ENCODE measurements around the gene PPP1R9B.

The PPP1R9B gene

GRCh38 chr17:50172936-50173334, 22.5 kb upstream of the PPP1R9B start:
- no peak for DNase-seq

- DNase-seq, result no peak
Measured at GRCh38 chr17:50172130-50172529, 21.7 kb upstream of the PPP1R9B start.

GRCh38 chr17:50171371-50172071, 21.0 kb upstream of the PPP1R9B start:
- DNase-seq, result no peak

- no peak for DNase-seq
Measured at GRCh38 chr17:50170662-50171370, 20.3 kb upstream of the PPP1R9B start.

- no peak for DNase-seq
Measured at GRCh38 chr17:50169881-50170459, 19.5 kb upstream of the PPP1R9B start.

DNA sequence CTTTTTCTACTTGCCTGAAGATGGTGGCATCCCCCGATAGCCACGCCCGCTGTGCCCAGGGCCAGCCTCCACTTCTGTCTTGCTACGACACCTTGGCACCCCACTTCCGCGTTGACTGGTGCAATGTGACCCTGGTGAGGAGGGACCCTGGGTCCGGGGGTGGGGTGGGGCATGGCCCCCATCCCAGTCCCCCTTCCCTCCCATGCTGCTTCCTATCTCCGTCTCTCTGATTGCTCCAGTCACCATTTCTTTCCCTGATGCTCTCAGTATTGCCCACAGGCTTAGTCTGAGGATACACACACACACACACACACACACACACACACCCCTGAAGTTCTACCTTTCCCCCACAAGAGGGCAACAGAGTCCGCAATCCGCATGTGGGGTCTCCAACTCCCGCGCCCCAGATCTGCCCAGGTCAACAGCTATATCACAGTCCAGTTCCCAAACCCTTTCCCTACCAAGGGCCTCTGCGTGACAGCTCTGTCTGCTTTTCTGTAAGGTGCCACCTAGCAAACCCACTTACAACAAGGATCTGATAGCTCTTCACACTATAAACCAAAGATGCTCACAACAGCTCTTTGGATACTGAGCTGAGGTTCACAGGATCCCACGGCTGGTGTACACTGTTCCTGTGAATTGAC, 18.8 kb upstream of the PPP1R9B start:
- DNase-seq, result peak; percentile 50

- DNase-seq, result no peak
Measured at GRCh38 chr17:50168319-50168718, 17.8 kb upstream of the PPP1R9B start.

- no peak for DNase-seq
Measured at GRCh38 chr17:50167371-50167770, 16.9 kb upstream of the PPP1R9B start.

GRCh38 chr17:50166518-50167181, 16.2 kb upstream of the PPP1R9B start:
- no peak for DNase-seq

DNA sequence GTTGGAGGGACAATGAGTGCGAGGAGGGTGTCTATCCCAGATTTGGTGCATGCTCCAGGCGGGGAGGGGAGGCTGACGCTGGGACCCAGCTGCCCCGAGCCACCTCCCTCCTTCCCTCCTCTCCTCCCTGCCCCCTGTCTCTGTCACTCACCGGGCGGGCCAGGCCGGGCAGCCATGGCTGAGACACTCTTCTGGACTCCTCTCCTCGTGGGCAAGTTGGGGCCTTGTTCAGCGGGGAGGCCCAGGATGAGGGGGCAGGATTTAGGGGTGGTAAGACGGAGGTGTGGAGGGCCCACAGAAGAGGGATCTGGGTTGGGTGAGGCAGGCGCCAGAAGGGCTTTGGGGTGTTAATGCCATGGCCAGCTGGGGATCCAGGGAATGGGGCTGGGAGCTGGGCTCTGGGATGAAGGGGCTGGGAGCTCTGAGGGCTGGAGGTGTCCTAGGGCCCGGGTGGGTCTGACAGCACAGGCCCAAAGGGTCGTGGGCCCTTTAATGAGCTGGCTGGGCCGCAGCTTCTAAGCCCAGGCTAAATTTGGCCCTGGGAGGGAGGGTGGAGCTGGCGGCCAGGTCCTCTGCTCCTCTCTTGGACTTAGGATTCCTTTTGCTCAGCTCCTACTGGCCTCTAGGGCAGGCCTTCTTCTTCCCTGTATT, 15.5 kb upstream of the PPP1R9B start, which contains the start of gene SGCA:
SGCA (plus strand) TSS at position 139 of the 651 bp plus-strand sequence; CDS start at position 175, 36 bp downstream.
- no peak for DNase-seq

DNA sequence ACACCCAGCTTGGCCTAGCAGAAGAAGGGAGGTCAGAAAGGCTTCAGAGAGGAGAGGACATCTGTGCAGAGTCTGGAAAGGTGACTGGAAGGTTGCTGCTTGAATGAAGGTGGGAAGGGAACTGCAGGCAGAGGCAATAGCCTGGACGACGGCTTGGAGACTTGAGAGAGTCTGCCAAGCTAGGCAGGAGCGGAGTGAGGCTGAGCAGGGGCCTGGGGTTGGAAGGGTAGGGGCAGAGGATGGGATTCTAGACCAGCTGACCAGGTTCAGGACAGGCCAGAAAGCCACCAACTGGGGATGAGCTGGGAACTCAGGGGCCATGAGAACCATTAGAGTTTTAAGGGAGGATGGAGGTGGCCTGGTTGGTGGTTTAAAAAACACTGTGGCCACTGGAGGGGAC, 15.0 kb upstream of the PPP1R9B start:
- no peak for DNase-seq

GRCh38 chr17:50165066-50165465, 14.6 kb upstream of the PPP1R9B start:
- DNase-seq, result no peak

- no peak for DNase-seq
Measured at GRCh38 chr17:50164697-50164988, 14.2 kb upstream of the PPP1R9B start.

DNA sequence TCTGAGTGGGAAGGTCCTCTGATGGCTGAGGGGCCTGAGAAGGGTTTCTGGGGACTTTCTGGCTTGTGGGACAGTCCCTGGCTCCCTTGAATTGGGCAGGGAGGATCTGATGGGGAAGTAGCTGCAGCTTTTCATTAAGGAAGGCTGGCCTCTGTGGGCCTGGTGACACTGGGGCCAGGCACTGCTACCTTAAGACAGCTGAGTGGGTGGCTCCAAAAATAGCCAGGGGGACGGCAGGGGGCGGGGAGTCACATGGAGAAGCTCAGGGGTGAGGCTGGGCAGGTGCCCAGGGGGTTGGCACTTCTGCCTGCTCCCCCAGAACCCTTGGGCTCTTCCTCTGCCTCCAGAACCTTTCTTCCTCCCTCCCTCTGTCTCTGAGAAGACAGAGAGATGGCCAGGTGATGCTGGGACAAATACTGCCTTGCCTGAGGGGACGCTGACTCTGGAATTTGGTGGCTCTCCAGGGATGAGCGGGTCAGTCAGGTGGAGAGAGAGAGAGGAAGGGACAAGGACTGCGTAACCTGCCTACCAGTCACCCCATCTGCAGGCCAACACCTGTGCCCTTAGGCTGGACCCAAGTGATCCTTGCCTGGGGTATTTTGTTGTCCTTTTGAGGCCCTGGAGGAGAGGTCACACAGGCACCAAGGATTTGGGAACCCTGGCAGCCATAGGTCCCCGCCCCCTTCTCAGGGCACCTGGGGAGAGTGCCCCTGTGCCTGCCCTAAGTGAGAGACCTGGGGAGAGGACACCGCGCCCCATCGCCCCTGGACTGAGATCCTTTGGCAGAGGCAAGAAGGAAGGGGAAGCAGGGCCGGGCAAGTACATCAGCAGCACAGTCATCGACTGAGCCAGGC, 13.6 kb upstream of the PPP1R9B start:
- no peak for DNase-seq

- no peak for DNase-seq
Measured at GRCh38 chr17:50162466-50163254, 12.2 kb upstream of the PPP1R9B start.

- no peak for DNase-seq
Measured at GRCh38 chr17:50161911-50162288, 11.4 kb upstream of the PPP1R9B start.

DNA sequence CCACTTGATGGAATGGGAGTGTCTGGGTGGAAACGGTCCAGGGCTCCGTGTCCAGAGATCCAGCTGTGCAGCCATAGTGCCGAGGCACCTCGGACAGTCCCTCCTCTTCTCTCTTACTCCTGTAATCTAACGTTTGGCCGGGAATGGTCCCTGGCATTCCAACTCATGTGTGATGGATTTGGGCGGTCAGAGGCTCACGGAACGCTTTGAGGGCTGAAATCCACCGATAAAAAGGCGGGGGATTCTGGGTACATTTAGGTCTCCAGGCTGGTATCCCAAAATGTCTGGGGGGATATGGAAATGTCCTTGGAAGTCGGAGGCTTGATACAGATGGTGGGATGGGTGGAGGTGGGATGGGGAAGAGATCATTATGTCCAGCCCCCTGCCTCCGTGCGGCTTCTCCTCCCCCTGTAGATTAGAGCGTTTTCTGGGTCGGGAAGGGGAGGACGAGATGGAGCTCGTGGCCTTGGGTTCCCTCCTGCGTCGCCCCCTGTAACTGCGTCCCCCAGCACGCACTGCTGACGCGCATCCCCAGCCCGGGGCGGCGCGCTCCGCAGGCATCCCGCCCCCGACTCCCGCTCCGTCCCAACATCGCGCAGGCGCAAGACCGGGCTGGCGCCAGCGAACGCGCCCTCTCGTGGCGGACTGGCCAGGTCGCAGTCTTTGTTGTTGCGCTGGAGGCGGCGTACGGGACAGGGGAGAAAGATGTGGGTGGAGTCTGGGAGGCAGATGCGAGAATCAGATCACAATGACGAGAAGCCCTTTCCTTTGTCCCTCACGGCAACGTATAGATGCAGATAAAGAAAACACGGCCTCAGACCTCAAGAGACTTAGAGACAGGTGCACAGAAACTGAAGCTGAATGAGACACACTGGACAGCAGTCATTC, 10.8 kb upstream of the PPP1R9B start:
- peak; percentile 100 for DNase-seq

GRCh38 chr17:50157891-50158290, 7.4 kb upstream of the PPP1R9B start:
- no peak for DNase-seq

GRCh38 chr17:50155115-50155819, 4.8 kb upstream of the PPP1R9B start:
- no peak for DNase-seq
